NCI-H526 treated with DMSO at 0.1 percent for 48 hours (cell line): Measurements from ENCODE around the gene PROKR1.
"Not testable (repeated sequence)": the region's sequence is repeated elsewhere in the genome, so short reads cannot be mapped to it uniquely, and the experiment has no call there.

Source experiments
- DNase-seq: peaks from one replicate; lab custom pipeline; 2025; lab: John Stamatoyannopoulos, UW

The PROKR1 gene

GRCh38 chr2:68658266-68658665, 14.9 kb downstream of the PROKR1 start:
- DNase-seq: no peak

DNA sequence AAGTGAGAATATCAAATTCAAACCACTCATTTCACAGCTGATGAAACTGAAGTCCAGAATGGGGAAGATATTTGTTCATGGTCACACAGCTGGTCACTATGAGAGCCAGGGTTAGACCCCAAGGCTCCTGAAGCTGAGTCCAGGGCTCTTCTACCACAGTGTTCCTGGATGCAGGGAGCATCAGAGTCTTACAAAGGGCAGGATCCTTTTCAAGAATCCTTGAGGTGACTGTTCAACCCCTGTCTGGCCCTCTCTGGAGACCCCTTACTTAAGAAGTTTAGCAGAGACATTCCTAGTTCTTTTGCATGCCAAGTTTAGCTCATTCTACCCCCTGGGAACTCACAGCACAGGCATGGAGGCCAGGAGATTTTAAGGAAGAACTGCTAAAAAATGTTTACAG, 15.7 kb downstream of the PROKR1 start:
- no peak for DNase-seq

DNA sequence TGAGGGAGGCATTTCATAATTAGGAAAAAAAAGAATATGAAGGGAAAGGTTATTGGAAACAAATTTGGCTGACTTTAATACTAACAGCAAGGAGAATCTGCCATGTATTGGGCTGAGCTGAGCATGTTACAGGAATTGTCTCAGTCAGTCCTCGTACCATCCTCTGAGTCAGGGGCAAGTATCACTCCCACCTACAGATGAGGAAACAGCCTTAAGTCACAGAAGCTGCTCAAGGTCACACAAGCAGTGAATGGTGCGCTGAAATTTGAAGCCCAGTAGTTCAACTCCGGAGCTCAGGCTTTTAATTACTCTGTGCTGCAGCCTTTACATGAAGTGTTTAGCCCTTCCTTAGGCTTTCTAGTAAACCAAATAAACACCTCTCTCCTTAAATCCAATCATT, 17.3 kb downstream of the PROKR1 start:
- no peak for DNase-seq

DNA sequence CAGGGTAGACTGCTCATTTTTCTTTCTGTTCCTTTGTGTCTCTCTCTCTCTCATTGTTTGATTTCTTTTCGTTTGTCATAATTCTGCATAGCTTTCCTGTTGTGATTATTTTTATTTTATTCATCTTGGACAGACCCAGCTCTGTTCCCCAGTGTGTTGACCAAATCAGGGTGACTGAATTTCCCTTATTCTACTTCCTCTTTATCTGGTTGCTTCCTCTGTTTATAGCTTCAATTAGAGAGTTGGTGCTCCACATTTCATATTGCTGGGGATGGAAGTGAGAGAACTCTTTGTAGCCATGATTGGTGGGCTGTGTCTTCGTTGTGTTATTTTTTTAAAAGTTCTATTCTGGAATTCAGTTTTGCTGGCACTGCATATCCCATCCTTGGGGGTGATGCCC, 19.1 kb downstream of the PROKR1 start:
- DNase-seq: no peak

DNA sequence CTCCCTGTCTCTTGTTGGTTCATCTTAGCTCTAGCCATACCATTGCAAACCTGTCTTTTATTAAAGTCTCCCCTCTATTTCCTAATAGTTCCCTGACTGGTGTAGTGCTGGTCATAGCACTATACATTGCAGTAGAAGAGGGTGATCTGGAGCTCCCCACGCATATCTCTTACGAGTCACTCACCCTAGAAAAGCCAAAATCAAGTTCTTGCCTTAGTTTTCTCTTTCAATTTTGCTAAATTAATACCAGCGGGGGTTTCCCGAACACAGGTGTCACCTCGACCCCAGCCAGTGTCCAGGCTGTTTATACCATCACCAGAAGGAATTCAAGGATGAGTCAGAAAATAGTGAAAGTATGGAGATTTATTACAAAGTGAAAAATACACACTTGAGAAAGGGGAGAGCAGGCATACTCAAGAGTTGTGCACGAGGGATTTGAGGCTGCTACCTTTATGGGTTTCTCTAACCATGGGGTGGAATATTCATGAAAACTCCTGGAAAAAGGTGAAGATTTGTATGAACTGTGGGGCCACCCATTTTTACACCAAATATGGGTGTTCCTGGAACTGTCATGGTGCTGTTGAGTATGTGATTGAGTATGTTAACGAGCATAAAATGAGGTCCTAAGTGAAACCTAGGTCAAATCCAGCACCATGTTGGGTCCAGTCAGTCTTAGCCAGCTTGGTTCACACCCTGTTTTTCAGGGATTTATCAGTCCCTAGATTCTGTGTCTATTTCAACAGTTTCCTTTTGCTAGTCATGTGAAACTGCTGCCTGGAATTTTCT, 20.2 kb downstream of the PROKR1 start:
- DNase-seq: no peak

DNA sequence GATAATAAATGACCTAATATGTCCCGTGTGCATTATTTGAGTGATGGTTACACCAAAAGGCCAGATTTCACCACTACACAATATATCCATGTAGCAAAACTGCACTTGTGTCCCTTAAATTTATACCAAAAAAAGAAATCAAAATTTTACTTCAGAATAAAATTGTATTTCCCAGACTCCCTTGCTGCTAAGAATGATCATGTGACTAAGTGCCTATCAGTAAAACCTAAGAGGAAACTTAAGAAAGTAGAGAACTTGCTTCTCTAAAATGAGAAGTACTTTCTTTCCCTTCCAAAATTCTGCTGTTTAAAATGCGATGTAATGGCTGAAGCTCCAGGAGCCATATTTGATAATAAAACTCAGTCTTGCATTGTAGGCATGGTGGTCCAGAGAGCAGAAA, 24.0 kb downstream of the PROKR1 start:
- DNase-seq: no peak

GRCh38 chr2:68669651-68670050, 26.3 kb downstream of the PROKR1 start:
- DNase-seq: no peak

- no peak for DNase-seq
Observed at GRCh38 chr2:68671961-68672360, 28.6 kb downstream of the PROKR1 start.

GRCh38 chr2:68673631-68674030, 30.3 kb downstream of the PROKR1 start:
- DNase-seq: no peak

DNA sequence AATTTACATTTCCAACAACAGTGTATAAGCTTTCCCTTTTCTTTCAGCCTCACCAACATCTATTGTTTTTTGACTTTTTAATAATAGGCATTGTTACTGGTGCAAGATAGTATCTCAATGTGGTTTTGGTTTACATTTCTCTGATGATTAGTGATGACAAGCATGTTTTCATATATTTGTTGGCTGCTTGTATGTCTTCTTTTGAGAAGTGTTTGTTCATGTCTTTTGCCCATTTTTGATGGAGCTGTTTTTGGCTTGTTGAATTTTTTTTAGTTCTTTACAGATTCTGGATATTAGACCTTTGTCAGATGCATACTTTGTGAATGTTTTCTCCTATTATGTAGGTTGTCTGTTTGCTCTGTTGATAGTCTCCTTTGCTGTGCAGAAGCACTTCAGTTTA, 32.1 kb downstream of the PROKR1 start:
- no peak for DNase-seq

GRCh38 chr2:68677837-68678236, 34.5 kb downstream of the PROKR1 start:
- not testable (repeated sequence) for DNase-seq

GRCh38 chr2:68679166-68679916, 36.0 kb downstream of the PROKR1 start:
- DNase-seq: peak; percentile 33

- DNase-seq: not testable (repeated sequence)
Observed at GRCh38 chr2:68679917-68680267, 36.5 kb downstream of the PROKR1 start.

DNA sequence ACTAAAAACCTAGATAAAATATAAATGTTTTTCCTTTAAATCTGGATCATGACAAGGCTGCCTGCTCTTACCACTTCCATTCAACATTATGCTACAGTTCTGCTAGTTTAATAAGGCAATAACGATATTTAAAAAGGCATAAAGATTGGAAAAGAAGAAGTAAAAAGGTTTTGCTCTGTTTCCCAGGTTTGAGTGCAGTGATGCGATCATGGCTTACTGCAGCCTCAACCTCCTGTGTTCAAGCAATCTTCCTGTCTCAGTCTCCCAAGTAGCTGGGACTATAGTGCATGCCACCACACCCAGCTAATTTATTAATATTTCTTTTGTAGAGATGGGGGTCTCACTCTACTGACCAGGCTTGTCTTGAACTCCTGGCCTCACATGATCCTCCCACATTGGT, 40.8 kb downstream of the PROKR1 start:
- DNase-seq: no peak

- DNase-seq: no peak
Observed at GRCh38 chr2:68686178-68686577, 42.8 kb downstream of the PROKR1 start.

GRCh38 chr2:68687018-68687417, 43.6 kb downstream of the PROKR1 start:
- no peak for DNase-seq

DNA sequence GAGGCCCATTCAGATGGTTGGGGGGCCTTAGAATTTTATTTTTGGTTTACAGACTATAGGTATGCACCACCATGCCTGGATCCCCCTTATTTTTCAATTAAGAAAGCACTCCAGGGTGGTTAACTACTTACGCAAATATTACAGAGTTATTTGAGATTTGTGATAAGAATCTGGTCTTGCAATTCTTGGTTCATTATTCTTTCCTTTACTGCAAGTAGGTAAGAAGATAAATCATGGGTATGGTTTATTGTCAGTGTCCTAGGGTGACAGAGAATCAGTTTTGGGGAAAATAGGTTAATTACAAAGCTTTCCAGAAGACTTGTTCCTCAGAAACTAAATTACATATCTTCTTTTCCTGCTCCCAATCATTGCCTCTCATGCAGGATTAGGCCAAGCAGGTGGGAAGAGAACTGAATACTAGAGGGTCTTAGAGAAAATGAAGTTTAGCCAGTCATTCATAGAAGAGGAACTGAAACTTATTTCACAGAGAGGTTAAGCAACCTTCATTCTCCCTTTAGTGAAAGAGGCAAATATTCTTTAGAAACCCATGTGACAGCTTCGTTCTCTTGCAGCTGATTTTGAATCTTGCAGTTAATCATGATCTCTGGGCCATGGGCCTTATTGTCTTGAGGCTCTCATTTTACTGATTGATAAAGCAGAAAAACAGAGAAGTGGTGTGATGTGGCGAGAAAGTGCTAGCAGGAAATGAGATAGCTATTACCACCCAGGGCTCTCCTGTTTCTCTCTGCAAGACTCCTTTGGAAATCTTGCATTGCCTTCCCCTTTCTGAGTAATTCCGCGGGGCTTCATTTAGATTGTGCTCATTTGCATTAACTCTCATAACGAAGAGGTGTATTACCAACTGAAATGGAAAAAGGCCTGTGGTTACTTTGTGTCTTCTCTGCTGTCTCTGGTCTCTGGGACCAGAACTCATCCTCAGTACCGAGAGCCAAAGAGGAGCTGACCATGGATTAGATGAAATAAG, 46.5 kb downstream of the PROKR1 start:
- peak; percentile 42 for DNase-seq

DNA sequence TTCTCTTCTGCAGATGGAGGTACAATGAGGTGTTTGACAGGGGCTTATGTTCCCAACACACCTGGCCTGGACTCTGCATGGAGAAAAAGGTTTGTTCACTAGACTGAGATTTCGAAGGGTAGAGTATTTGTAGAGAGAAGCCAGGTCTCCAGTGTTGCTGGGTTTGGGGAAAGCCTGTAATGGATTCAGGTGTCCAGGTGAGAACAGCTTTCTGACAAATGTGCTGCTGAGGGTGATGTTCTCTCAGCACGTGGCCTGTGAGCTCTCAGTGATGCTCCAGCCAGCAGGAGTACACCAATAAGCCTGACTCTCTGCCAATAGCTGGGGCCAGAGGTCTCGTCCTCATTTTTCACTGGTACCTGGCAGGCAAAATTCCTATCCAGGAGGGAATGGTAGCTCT, 47.5 kb downstream of the PROKR1 start:
- DNase-seq: no peak

DNA sequence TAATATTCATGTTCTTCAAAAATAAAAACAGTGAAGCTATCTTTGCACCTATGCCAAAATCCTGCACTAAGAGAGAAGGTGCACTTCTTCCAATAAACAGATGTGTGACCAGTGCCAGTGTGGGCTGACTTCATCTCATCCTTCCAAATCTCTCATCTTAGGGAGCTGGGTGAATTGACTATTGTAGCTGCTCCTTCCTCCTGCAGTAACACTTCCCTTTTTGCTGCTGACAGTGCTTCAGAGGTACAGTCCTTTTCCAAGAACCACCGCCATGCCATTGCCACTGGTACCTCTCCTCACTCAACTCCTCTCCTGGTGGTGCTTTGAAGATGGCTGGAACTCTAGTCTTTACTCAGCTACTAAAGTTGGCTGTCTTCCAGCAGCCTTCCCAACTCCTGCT, 49.1 kb downstream of the PROKR1 start:
- DNase-seq: no peak

- peak; percentile 98 for DNase-seq
Observed at GRCh38 chr2:68693951-68694350, 50.6 kb downstream of the PROKR1 start.

- no peak for DNase-seq
Observed at GRCh38 chr2:68695971-68696370, 52.6 kb downstream of the PROKR1 start.

DNA sequence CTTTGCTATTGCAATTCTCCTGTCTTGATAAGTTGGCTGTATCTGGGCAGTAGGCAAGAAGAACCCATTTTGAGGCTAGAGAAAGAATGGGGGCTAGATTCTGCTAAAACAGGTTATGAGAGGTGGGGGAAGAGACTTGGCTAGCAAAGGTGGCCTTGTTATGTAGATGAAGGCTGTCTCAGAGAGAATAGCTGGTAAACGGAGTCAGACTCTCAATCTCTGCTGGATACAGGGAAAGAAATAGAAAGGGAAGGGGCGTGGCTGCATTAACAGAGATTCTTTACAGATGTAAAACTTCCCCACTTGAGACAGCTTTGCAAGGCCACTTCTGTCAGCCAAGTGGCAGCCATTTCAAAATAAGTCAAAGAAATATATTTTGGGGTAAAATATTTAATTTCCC, 53.2 kb downstream of the PROKR1 start:
- no peak for DNase-seq
